K562 (cell line): ENCODE measurements around the gene CELF6. TPM values are rescaled to one million over a fixed set of nuclear protein-coding genes. Genes with fewer than 3 reads are reported as not detected.

ENCODE experiments used
- DIDO1 ChIP-seq: fragments of 450-650 bp; IDR thresholded peaks from 2 replicates; pipeline ENCODE4 v1.6.1; 2016; ENCODE audit warnings: low read depth, missing biosample characterization, missing genetic modification characterization
- ESRRB ChIP-seq: fragments of 250-450 bp; sonication (Bioruptor Pico); IDR thresholded peaks from 2 replicates; pipeline ENCODE4 v1.5.0; 2020; ENCODE audit warnings: mild to moderate bottlenecking, moderate library complexity, borderline replicate concordance
- HDAC6 ChIP-seq: IDR thresholded peaks from 2 replicates; pipeline ENCODE4 v1.6.1; 2012; ENCODE audit warnings: low read depth, mild to moderate bottlenecking, control low read depth, inconsistent platforms, low read length, moderate library complexity
- HES1 ChIP-seq: fragments of 450-650 bp; IDR thresholded peaks from 2 replicates; pipeline ENCODE4 v1.6.1; 2016; ENCODE audit warnings: low read depth, mild to moderate bottlenecking, moderate library complexity
- MCM2 ChIP-seq: fragments of 450-650 bp; IDR thresholded peaks from 2 replicates; pipeline ENCODE4 v1.6.1; 2017; ENCODE audit warnings: low read depth, mild to moderate bottlenecking
- MTF1 ChIP-seq: fragments of 250-450 bp; sonication (Bioruptor Pico); IDR thresholded peaks from 2 replicates; pipeline ENCODE4 v1.9.0; 2021; ENCODE audit warnings: moderate library complexity, mild to moderate bottlenecking, inconsistent platforms, borderline replicate concordance
- MXD1 ChIP-seq: fragments of 250-450 bp; sonication (Bioruptor Pico); IDR thresholded peaks from 2 replicates; pipeline ENCODE4 v1.8.0; 2021; ENCODE audit warnings: borderline replicate concordance, mild to moderate bottlenecking, moderate library complexity; ENCODE audit not compliant: poor library complexity, severe bottlenecking
- PRDM10 ChIP-seq: fragments of 450-650 bp; IDR thresholded peaks from 2 replicates; pipeline ENCODE4 v1.6.1; 2018; ENCODE audit not compliant: partially characterized antibody
- UBTF ChIP-seq, 2 experiments: IDR thresholded peaks; 2 replicates each; pipeline ENCODE4 v1.6.1; 2012; ENCODE audit warnings: improper control_type of control experiment in 2 of 2, low read depth in 2 of 2, low read length in 2 of 2, borderline replicate concordance in 1 of 2
- ZBTB11 ChIP-seq, 3 experiments: fragments of 200-800 bp in 1 of 3; fragments of 250-450 bp in 1 of 3; fragments of 450-650 bp in 1 of 3; sonication (Bioruptor Pico) in 1 of 3; sonication (Bioruptor generic) in 1 of 3; formaldehyde crosslinking in 1 of 3; IDR thresholded peaks; 2 replicates each; pipeline versions ENCODE4 v1.6.1 to v1.8.0; 2016 to 2022; ENCODE audit warnings: mild to moderate bottlenecking in 2 of 3, missing genetic modification characterization in 2 of 3, missing compliant biosample characterization in 1 of 3, moderate library complexity in 1 of 3
- ZC3H4 ChIP-seq: sonication (generic); formaldehyde crosslinking; IDR thresholded peaks from 2 replicates; pipeline ENCODE4 v1.9.0; 2021; ENCODE audit warnings: missing genetic modification reagents, borderline replicate concordance
- ZFX ChIP-seq: sonication (generic); formaldehyde crosslinking; IDR thresholded peaks from 2 replicates; pipeline ENCODE4 v1.8.0; 2022; ENCODE audit warnings: mild to moderate bottlenecking, missing genetic modification reagents, moderate library complexity
- ZNF239 ChIP-seq: fragments of 250-450 bp; sonication (Bioruptor Pico); IDR thresholded peaks from 2 replicates; pipeline ENCODE4 v1.4.0; 2020; ENCODE audit warnings: mild to moderate bottlenecking
- ZNF699 ChIP-seq: fragments of 250-450 bp; sonication (Bioruptor Pico); IDR thresholded peaks from 2 replicates; pipeline ENCODE4 v1.8.0; 2021; ENCODE audit warnings: mild to moderate bottlenecking, moderate library complexity; ENCODE audit not compliant: insufficient replicate concordance
- polyA plus RNA-seq, 8 experiments: library from polyadenylated mRNA; depleted of rRNA in 4 of 8; stranded (reverse) in 5 of 8; unstranded in 3 of 8; fragments of >200 nt; fragmentation: Nextera tagmentation in 2 of 8; fragmentation: Illumina TruSeq in 1 of 8; extraction: Ambion mirVana in 2 of 8; extraction: Trizol in 1 of 8; gene quantifications; 2 replicates each; pipeline versions ENCODE4 v1.2.1 to v1.2.3, GENCODE V29; 2011 to 2014; ENCODE audit warnings: inconsistent platforms in 1 of 8, missing spikeins in 1 of 8
- total RNA-seq, 7 experiments: library from RNA; depleted of rRNA in 6 of 7; stranded (reverse); fragments of >200 nt in 6 of 7; fragmentation: Illumina TruSeq in 2 of 7; extraction: Trizol in 2 of 7; gene quantifications; 2 replicates each; pipeline versions ENCODE4 v1.2.1 to v1.2.3, GENCODE V29; 2011 to 2021; ENCODE audit warnings: low replicate concordance in 1 of 7

The CELF6 gene
- total and polyA plus RNA-seq, 9 of the 15 experiments (the other 6 are each of a cell fraction or from before 2014, with no cell fraction given), result 0.01 to 0.11 TPM; not detected in 7

- TF ChIP-seq PRDM10, result peak; percentile 67
- no peak for TF ChIP-seq MXD1 (CRISPR knock-in tag)
- TF ChIP-seq ZNF699 (CRISPR knock-in tag), result no peak
- TF ChIP-seq ZFX (CRISPR knock-in tag), result no peak
- TF ChIP-seq HDAC6, result no peak
- peak; percentile 47 for TF ChIP-seq HES1
- TF ChIP-seq DIDO1 (tag), result no peak
- no peak for TF ChIP-seq ZC3H4 (CRISPR knock-in tag)
- TF ChIP-seq MTF1 (CRISPR knock-in tag), result no peak
- no peak for TF ChIP-seq ZBTB11 (CRISPR knock-in tag; IDR thresholded peaks at IDR 0.05)
- TF ChIP-seq UBTF (IDR thresholded peaks at IDR 0.05; ENCODE audit: borderline replicate concordance in 1 of 2, low read depth in 2 of 2, low read length in 2 of 2), result no peak
- no peak for TF ChIP-seq ZNF239 (CRISPR knock-in tag)
- TF ChIP-seq ESRRB, result no peak
- no peak for TF ChIP-seq MCM2
These were observed 82.7 kb downstream of the CELF6 start (continued) for GRCh38 chr15:72237029-72237852.
